CD4-positive, alpha-beta T cell treated with Interleukin-2 at 100 ng/mL for 4 hours (primary cell): ENCODE measurements around the gene INPP5F.
"Not testable (repeated sequence)": the region's sequence is repeated elsewhere in the genome, so short reads cannot be mapped to it uniquely, and the experiment has no call there.

ENCODE experiments used
- DNase-seq: peaks from one replicate; pipeline ENCODE4 v3.0.0-alpha.2; 2020; ENCODE audit warnings: low spot score

The INPP5F gene

DNA sequence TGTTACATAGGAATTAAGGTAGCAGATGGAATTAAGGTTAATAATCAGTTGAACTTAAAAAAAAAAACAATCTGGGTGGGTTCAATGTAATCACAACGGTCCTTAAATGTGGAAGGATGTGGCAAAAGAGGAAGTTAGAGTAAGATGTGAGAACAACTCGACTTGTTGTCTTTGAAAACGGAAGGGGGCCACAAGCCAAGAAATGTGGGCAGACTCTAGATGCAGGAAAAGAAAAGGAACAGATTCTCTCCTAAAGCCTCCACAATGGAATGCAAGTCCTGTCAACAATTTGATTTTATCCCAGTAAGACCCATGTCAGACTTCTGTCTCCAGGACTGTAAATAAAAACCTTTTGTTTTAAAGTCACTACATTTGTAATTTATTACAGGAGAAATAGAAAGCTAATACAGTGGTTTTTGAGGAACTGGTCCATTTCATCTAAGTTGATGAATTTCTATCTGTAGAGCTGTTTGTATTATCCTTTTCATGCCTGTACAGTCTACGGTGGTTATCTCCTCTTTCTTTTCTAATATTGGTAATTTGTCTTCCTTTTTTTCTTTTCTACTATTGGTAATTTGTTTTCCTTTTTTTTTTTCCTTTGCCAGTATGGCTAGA, 138.2 kb downstream of the INPP5F start:
- no peak for DNase-seq

DNA sequence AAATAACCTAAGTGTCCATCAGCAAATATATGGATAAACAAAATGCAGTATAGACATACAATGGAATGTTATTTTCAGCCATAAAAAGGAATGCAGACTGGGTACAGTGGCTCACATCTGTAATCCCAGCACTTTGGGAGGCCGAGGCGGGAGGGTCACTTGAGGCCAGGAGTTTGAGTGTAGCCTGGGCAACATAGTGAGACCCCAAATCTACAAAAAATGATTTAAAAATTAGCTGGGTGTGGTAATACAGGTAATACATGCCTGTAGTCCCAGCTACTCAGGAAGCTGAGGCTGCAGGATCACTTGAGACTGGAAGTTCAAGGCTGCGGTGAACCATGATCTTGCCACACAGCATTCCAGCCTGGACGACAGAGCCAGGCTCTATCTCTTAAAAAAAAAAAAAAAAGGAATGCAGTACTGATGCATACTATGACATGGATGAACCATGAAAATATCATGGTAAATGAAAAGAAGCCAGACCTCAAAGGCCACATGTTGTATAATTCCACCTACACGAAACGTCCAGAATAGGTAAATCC, 139.9 kb downstream of the INPP5F start:
- DNase-seq = no peak

GRCh38 chr10:119867317-119867716, 141.5 kb downstream of the INPP5F start:
- DNase-seq = no peak

DNA sequence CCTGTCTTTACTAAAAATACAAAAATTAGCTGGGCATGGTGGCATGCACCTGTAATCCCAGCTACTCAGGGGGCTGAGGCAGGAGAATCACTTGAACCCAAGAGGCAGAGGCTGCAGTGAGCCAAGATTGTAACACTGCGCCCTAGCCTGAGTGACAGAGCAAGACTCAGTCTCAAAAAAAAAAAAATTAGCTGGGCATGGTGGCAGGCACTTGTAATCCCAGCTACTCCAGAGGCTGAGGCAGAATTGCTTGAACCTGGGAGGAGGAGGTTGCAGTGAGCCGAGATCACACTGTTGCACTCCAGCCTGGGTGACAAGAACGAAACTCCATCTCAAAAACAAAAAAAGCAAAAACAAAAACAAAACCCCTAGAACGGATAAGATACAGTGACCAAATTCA, 143.5 kb downstream of the INPP5F start:
- not testable (repeated sequence) for DNase-seq

GRCh38 chr10:119871881-119872609, 146.2 kb downstream of the INPP5F start:
- peak; percentile 42 for DNase-seq

- DNase-seq = no peak
Measured at GRCh38 chr10:119872610-119872859, 146.7 kb downstream of the INPP5F start, which contains the start of gene MCMBP. TSS of gene MCMBP (minus strand) at chr10:119872843. CDS start at chr10:119872584, 259 bp downstream.

DNA sequence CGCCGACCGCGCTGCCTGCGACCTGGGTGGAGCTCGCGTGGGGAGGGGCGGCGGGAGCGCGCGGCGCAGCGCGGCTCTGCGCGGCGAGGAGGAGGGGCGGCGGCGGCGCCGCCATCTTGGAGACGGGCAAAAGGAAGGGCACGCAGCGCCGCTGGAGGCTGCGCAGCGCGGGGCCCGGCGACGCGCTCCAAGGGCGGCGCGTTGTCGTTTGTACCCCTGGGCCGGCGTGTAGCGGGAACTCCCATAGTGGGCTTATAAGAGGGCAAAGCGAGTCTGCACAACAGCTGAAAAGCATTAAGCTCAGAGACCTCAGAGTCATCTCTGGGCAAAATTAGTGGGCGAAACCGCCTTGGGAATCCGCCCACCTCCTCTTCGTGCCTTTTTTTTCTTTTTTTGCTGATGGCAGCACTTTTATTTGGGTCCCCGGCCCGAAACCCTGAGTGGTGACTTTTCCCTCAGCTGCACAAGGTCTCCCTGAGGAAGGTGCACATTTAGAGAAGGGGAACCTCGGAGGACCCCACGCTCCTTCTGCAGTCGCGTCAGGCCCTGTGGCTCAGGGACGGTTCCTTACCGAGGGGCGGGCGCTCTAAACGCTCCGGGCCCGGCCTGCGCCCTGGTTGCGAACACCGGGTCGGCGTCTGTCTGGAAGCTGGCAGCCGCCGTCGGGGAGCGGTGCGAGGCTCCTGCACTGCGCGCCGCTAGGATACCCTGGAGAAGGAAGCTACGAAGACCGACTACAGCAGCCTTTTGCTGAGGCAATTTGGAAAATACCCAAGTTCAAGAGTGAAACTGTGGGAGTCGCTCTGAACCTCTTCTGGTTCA, 147.2 kb downstream of the INPP5F start:
- peak; percentile 90 for DNase-seq

GRCh38 chr10:119878524-119878923, 152.7 kb downstream of the INPP5F start:
- no peak for DNase-seq
